ENCODE measurements around the gene RFK.

DNA sequence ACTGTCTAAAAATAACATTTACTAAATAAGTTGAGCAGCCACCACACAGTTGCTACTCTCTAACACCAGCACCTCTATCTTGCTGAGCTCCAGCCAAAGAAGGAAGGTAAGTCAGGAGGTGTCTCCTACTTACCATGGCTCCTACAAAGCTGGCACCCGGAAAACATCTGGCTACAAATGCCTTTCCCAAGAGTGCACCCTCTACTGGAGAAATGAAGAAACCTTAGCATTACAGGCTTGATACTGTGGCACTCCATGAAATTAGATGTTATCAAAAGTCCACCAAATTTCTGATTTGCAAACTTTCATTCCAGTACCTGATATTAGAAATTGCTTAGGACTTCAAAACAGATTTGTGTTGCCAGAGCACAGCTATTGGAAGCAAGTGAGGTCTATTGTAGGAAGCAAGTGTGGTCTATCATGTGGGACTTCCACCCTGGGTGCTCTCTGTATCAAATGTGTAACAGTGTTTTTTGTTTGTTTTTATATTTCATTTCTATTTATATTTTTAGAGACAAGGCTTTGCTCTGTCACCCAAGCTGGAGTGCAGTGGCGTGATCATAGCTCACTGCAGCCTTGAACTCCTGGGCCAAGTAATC is 25.7 kb upstream of the RFK start:
- TF ChIP-seq, protein P1, sequence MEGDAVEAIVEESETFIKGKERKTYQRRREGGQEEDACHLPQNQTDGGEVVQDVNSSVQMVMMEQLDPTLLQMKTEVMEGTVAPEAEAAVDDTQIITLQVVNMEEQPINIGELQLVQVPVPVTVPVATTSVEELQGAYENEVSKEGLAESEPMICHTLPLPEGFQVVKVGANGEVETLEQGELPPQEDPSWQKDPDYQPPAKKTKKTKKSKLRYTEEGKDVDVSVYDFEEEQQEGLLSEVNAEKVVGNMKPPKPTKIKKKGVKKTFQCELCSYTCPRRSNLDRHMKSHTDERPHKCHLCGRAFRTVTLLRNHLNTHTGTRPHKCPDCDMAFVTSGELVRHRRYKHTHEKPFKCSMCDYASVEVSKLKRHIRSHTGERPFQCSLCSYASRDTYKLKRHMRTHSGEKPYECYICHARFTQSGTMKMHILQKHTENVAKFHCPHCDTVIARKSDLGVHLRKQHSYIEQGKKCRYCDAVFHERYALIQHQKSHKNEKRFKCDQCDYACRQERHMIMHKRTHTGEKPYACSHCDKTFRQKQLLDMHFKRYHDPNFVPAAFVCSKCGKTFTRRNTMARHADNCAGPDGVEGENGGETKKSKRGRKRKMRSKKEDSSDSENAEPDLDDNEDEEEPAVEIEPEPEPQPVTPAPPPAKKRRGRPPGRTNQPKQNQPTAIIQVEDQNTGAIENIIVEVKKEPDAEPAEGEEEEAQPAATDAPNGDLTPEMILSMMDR (IDR thresholded peaks at IDR 0.05), result peak in 2 of 6 experiments; percentile 20 to 50
- TF ChIP-seq POLR2A (IDR thresholded peaks at IDR 0.05), result no peak

All from thyroid gland (tissue), 4 donors.